ENCODE measurements around the gene PSMB9. TPM values are rescaled to one million over a fixed set of nuclear protein-coding genes. Genes with fewer than 3 reads are reported as not detected.

The PSMB9 gene
- total and polyA plus RNA-seq, 5 donors from 2014 or later: 148 to 896 (median 525) TPM

- Histone ChIP-seq H3K27me3 (ENCODE audit: control insufficient read depth, insufficient read depth, low read length) (no peaks in the 10 kb centered on the region), H3K27ac (ENCODE audit: insufficient read depth, low read length, poor library complexity, severe bottlenecking) (no peak overlapping the region), H3K4me1 (ENCODE audit: control insufficient read depth, insufficient read depth, low read length, poor library complexity, severe bottlenecking) (peaks cover 13% of the 10 kb centered on the region), H3K9me3 (ENCODE audit: control insufficient read depth in 2 of 2, low read length in 2 of 2) (no peaks in the 10 kb centered on the region), H3K4me3 (ENCODE audit: low read depth, low read length) (no peak overlapping the region), H3K36me3 (ENCODE audit: control insufficient read depth, insufficient read depth, low read length) (no peaks in the 10 kb centered on the region)
- Mint-ChIP-seq H3K4me1 (peaks cover 7 to 25% (median 16%) of the 10 kb centered on the region in 4 donors), H3K9me3 (peaks cover 0 to 1% (median 0%) of the 10 kb centered on the region in 7 donors), H3K36me3 (no peaks in the 10 kb centered on the region), H3K27me3 (peaks cover 14% of the 10 kb centered on the region), H3K27ac (no peak overlapping the region), H3K4me3 (no peak overlapping the region)
- ATAC-seq (ENCODE audit: low read depth in 2 of 2) (no peak), DNase-seq (no peak)
Measured at GRCh38 chr6:32890831-32891230, 36.8 kb downstream of the PSMB9 start.

GRCh38 chr6:32894085-32895005 is 40.4 kb downstream of the PSMB9 start:
- Mint-ChIP-seq H3K4me3 (peak overlapping the region; percentile 93 to 99 (median 98)), H3K4me1 (peaks cover 9 to 49% (median 35%) of the 10 kb centered on the region in 4 donors), H3K36me3 (no peaks in the 10 kb centered on the region), H3K9me3 (peaks cover 0 to 1% (median 0%) of the 10 kb centered on the region in 7 donors), H3K27me3 (peaks cover 4% of the 10 kb centered on the region), H3K27ac (peak overlapping the region; percentile 95 to 96 (median 96))
- Histone ChIP-seq H3K27ac (ENCODE audit: insufficient read depth, low read length, poor library complexity, severe bottlenecking) (peak overlapping the region; percentile 82), H3K4me1 (ENCODE audit: control insufficient read depth, insufficient read depth, low read length, poor library complexity, severe bottlenecking) (peaks cover 20% of the 10 kb centered on the region), H3K9me3 (ENCODE audit: control insufficient read depth in 2 of 2, low read length in 2 of 2) (no peaks in the 10 kb centered on the region), H3K4me3 (ENCODE audit: low read depth, low read length) (peak overlapping the region; percentile 91), H3K36me3 (ENCODE audit: control insufficient read depth, insufficient read depth, low read length) (no peaks in the 10 kb centered on the region), H3K27me3 (ENCODE audit: control insufficient read depth, insufficient read depth, low read length) (no peaks in the 10 kb centered on the region)
- ATAC-seq (ENCODE audit: low read depth in 2 of 2) (peak; percentile 98), DNase-seq (peak; percentile 90 to 96 (median 91))

GRCh38 chr6:32895006-32895345 is 41.0 kb downstream of the PSMB9 start:
- peak overlapping the region; percentile 93 to 99 (median 98) for H3K4me3 Mint-ChIP-seq
- H3K36me3 Mint-ChIP-seq: no peaks in the 10 kb centered on the region
- peak overlapping the region; percentile 95 to 96 (median 96) for H3K27ac Mint-ChIP-seq
- peaks cover 0 to 1% (median 0%) of the 10 kb centered on the region in 7 donors for H3K9me3 Mint-ChIP-seq
- H3K27me3 Mint-ChIP-seq: peaks cover 4% of the 10 kb centered on the region
- no peak for DNase-seq
- H3K4me1 Mint-ChIP-seq: peaks cover 9 to 49% (median 35%) of the 10 kb centered on the region in 4 donors
- ATAC-seq (ENCODE audit: low read depth in 2 of 2): peak in 1 of 2 donors; percentile 2
- Histone ChIP-seq H3K9me3 (ENCODE audit: control insufficient read depth in 2 of 2, low read length in 2 of 2) (no peaks in the 10 kb centered on the region), H3K4me3 (ENCODE audit: low read depth, low read length) (peak overlapping the region; percentile 91), H3K4me1 (ENCODE audit: control insufficient read depth, insufficient read depth, low read length, poor library complexity, severe bottlenecking) (peaks cover 20% of the 10 kb centered on the region), H3K36me3 (ENCODE audit: control insufficient read depth, insufficient read depth, low read length) (no peaks in the 10 kb centered on the region), H3K27me3 (ENCODE audit: control insufficient read depth, insufficient read depth, low read length) (no peaks in the 10 kb centered on the region), H3K27ac (ENCODE audit: insufficient read depth, low read length, poor library complexity, severe bottlenecking) (peak overlapping the region; percentile 82)

GRCh38 chr6:32903952-32904351 is 50.0 kb downstream of the PSMB9 start:
- H3K4me3 ChIP-seq (ENCODE audit: low read depth, low read length): no peak overlapping the region
- H3K4me1 Mint-ChIP-seq: peaks cover 0 to 4% (median 0%) of the 10 kb centered on the region in 4 donors
- ATAC-seq (ENCODE audit: low read depth in 2 of 2): no peak
- H3K27ac ChIP-seq (ENCODE audit: insufficient read depth, low read length, poor library complexity, severe bottlenecking): no peak overlapping the region
- no peak overlapping the region for H3K4me3 Mint-ChIP-seq
- H3K36me3 ChIP-seq (ENCODE audit: control insufficient read depth, insufficient read depth, low read length): peaks cover 3% of the 10 kb centered on the region
- H3K27ac Mint-ChIP-seq: no peak overlapping the region
- H3K27me3 ChIP-seq (ENCODE audit: control insufficient read depth, insufficient read depth, low read length): no peaks in the 10 kb centered on the region
- DNase-seq: no peak
- peaks cover 6% of the 10 kb centered on the region for H3K36me3 Mint-ChIP-seq
- peaks cover 7% of the 10 kb centered on the region for H3K27me3 Mint-ChIP-seq
- no peaks in the 10 kb centered on the region for H3K9me3 ChIP-seq (ENCODE audit: control insufficient read depth in 2 of 2, low read length in 2 of 2)
- peaks cover 0 to 1% (median 0%) of the 10 kb centered on the region in 7 donors for H3K9me3 Mint-ChIP-seq
- H3K4me1 ChIP-seq (ENCODE audit: control insufficient read depth, insufficient read depth, low read length, poor library complexity, severe bottlenecking): no peaks in the 10 kb centered on the region

GRCh38 chr6:32905078-32905477 is 51.1 kb downstream of the PSMB9 start:
- Mint-ChIP-seq H3K36me3 (peaks cover 6% of the 10 kb centered on the region), H3K4me3 (no peak overlapping the region), H3K4me1 (peaks cover 0 to 4% (median 0%) of the 10 kb centered on the region in 4 donors), H3K9me3 (peaks cover 0 to 1% (median 0%) of the 10 kb centered on the region in 7 donors), H3K27ac (peak overlapping the region in 1 of 3 donors; percentile 8), H3K27me3 (peaks cover 11% of the 10 kb centered on the region)
- no peaks in the 10 kb centered on the region for H3K9me3 ChIP-seq (ENCODE audit: control insufficient read depth in 2 of 2, low read length in 2 of 2)
- no peaks in the 10 kb centered on the region for H3K4me1 ChIP-seq (ENCODE audit: control insufficient read depth, insufficient read depth, low read length, poor library complexity, severe bottlenecking)
- no peak overlapping the region for H3K4me3 ChIP-seq (ENCODE audit: low read depth, low read length)
- H3K36me3 ChIP-seq (ENCODE audit: control insufficient read depth, insufficient read depth, low read length): peaks cover 3% of the 10 kb centered on the region
- ATAC-seq (ENCODE audit: low read depth in 2 of 2): no peak
- DNase-seq: no peak
- no peaks in the 10 kb centered on the region for H3K27me3 ChIP-seq (ENCODE audit: control insufficient read depth, insufficient read depth, low read length)
- H3K27ac ChIP-seq (ENCODE audit: insufficient read depth, low read length, poor library complexity, severe bottlenecking): no peak overlapping the region

- Mint-ChIP-seq H3K36me3 (peaks cover 3% of the 10 kb centered on the region), H3K9me3 (peaks cover 0 to 1% (median 0%) of the 10 kb centered on the region in 7 donors), H3K4me3 (no peak overlapping the region), H3K27me3 (peaks cover 17% of the 10 kb centered on the region), H3K4me1 (no peaks in the 10 kb centered on the region), H3K27ac (no peak overlapping the region)
- ATAC-seq (ENCODE audit: low read depth in 2 of 2): no peak
- Histone ChIP-seq H3K4me3 (ENCODE audit: low read depth, low read length) (no peak overlapping the region), H3K9me3 (ENCODE audit: control insufficient read depth in 2 of 2, low read length in 2 of 2) (no peaks in the 10 kb centered on the region), H3K36me3 (ENCODE audit: control insufficient read depth, insufficient read depth, low read length) (no peaks in the 10 kb centered on the region), H3K4me1 (ENCODE audit: control insufficient read depth, insufficient read depth, low read length, poor library complexity, severe bottlenecking) (no peaks in the 10 kb centered on the region), H3K27me3 (ENCODE audit: control insufficient read depth, insufficient read depth, low read length) (peaks cover 2% of the 10 kb centered on the region), H3K27ac (ENCODE audit: insufficient read depth, low read length, poor library complexity, severe bottlenecking) (no peak overlapping the region)
- DNase-seq: no peak
Measured at GRCh38 chr6:32906539-32906938, 52.5 kb downstream of the PSMB9 start.

- Histone ChIP-seq H3K27me3 (ENCODE audit: control insufficient read depth, insufficient read depth, low read length) (peaks cover 2% of the 10 kb centered on the region), H3K27ac (ENCODE audit: insufficient read depth, low read length, poor library complexity, severe bottlenecking) (no peak overlapping the region), H3K36me3 (ENCODE audit: control insufficient read depth, insufficient read depth, low read length) (no peaks in the 10 kb centered on the region), H3K4me3 (ENCODE audit: low read depth, low read length) (no peak overlapping the region), H3K4me1 (ENCODE audit: control insufficient read depth, insufficient read depth, low read length, poor library complexity, severe bottlenecking) (no peaks in the 10 kb centered on the region), H3K9me3 (ENCODE audit: control insufficient read depth in 2 of 2, low read length in 2 of 2) (no peaks in the 10 kb centered on the region)
- Mint-ChIP-seq H3K36me3 (no peaks in the 10 kb centered on the region), H3K4me3 (no peak overlapping the region), H3K4me1 (no peaks in the 10 kb centered on the region), H3K27me3 (peaks cover 31% of the 10 kb centered on the region), H3K9me3 (peaks cover 0 to 1% (median 0%) of the 10 kb centered on the region in 7 donors), H3K27ac (no peak overlapping the region)
- DNase-seq (no peak), ATAC-seq (ENCODE audit: low read depth in 2 of 2) (no peak)
Measured at GRCh38 chr6:32908897-32909296, 54.9 kb downstream of the PSMB9 start.
